Measurements from ENCODE around the gene IQGAP2.
"Not testable (repeated sequence)": the region's sequence is repeated elsewhere in the genome, so short reads cannot be mapped to it uniquely, and the experiment has no call there.

IQGAP2 gene

GRCh38 chr5:76679231-76679630 is 276.1 kb downstream of the IQGAP2 start:
- no peak for TF ChIP-seq CTCF (IDR thresholded peaks at IDR 0.05; ENCODE audit: low read depth, low read length, poor library complexity, severe bottlenecking)
- no peak for TF ChIP-seq EZH2phosphoT487 (IDR thresholded peaks at IDR 0.05; ENCODE audit: borderline replicate concordance, low read length)
- no peaks in the 10 kb centered on the region for H3K79me2 ChIP-seq (ENCODE audit: control insufficient read depth, low read length)
- H3K4me1 ChIP-seq (ENCODE audit: control insufficient read depth, low read length) = no peaks in the 10 kb centered on the region
- no peak overlapping the region for H3K4me2 ChIP-seq (ENCODE audit: low read length)
- no peaks in the 10 kb centered on the region for H3K27me3 ChIP-seq (ENCODE audit: control insufficient read depth, low read length)
- no peaks in the 10 kb centered on the region for H3F3A ChIP-seq (ENCODE audit: control insufficient read depth, insufficient read depth)
- H3K36me3 ChIP-seq (ENCODE audit: control insufficient read depth, low read length) = peaks cover 17% of the 10 kb centered on the region
- no peaks in the 10 kb centered on the region for H3K9me3 ChIP-seq (ENCODE audit: control insufficient read depth, insufficient read depth, low read length)
- H3K27ac ChIP-seq (ENCODE audit: low read depth, low read length) = no peak overlapping the region
- H3K9me2 ChIP-seq (replicated peaks; ENCODE audit: control insufficient read depth, low read length) = no peaks in the 10 kb centered on the region
- H4K20me1 ChIP-seq (ENCODE audit: control insufficient read depth, insufficient read depth, low read depth, low read length) = no peaks in the 10 kb centered on the region
- H3K4me3 ChIP-seq (ENCODE audit: low read length) = no peak overlapping the region

DNA sequence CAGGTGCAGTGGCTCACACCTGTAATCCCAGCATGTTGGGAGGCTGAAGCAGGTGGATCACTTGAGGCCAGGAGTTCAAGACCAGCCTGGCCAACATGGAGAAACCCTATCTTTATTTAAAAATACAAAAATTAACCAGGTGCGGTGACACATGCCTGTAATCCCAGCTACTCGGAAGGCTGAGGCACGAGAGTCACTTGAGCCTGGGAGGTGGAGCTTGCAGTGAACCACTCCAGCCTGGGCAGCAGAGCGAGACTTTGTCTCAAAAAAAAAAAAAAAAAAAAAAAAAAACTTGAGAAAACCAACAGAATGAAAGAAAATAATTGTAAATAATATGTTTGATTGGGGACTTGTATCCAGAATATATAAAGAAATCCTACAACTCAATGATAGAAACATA is 277.7 kb downstream of the IQGAP2 start:
- H3K79me2 ChIP-seq (ENCODE audit: control insufficient read depth, low read length); H3K9me2 ChIP-seq (replicated peaks; ENCODE audit: control insufficient read depth, low read length); H3K4me3 ChIP-seq (ENCODE audit: low read length); H4K20me1 ChIP-seq (ENCODE audit: control insufficient read depth, insufficient read depth, low read depth, low read length); H3K27me3 ChIP-seq (ENCODE audit: control insufficient read depth, low read length); H3K4me2 ChIP-seq (ENCODE audit: low read length); H3K9me3 ChIP-seq (ENCODE audit: control insufficient read depth, insufficient read depth, low read length); H3K4me1 ChIP-seq (ENCODE audit: control insufficient read depth, low read length); H3K27ac ChIP-seq (ENCODE audit: low read depth, low read length); H3F3A ChIP-seq (ENCODE audit: control insufficient read depth, insufficient read depth): not testable (repeated sequence)
- H3K36me3 ChIP-seq (ENCODE audit: control insufficient read depth, low read length) = peaks cover 12% of the 10 kb centered on the region

GRCh38 chr5:76681287-76681686 is 278.2 kb downstream of the IQGAP2 start:
- Histone ChIP-seq H3K4me1 (ENCODE audit: control insufficient read depth, low read length) (no peaks in the 10 kb centered on the region), H3K9me3 (ENCODE audit: control insufficient read depth, insufficient read depth, low read length) (no peaks in the 10 kb centered on the region), H4K20me1 (ENCODE audit: control insufficient read depth, insufficient read depth, low read depth, low read length) (no peaks in the 10 kb centered on the region), H3F3A (ENCODE audit: control insufficient read depth, insufficient read depth) (no peaks in the 10 kb centered on the region), H3K4me2 (ENCODE audit: low read length) (no peak overlapping the region), H3K27me3 (ENCODE audit: control insufficient read depth, low read length) (no peaks in the 10 kb centered on the region), H3K79me2 (ENCODE audit: control insufficient read depth, low read length) (no peaks in the 10 kb centered on the region), H3K9me2 (replicated peaks; ENCODE audit: control insufficient read depth, low read length) (no peaks in the 10 kb centered on the region), H3K36me3 (ENCODE audit: control insufficient read depth, low read length) (peaks cover 13% of the 10 kb centered on the region), H3K27ac (ENCODE audit: low read depth, low read length) (no peak overlapping the region), H3K4me3 (ENCODE audit: low read length) (no peak overlapping the region)
- TF ChIP-seq EZH2phosphoT487 (IDR thresholded peaks at IDR 0.05; ENCODE audit: borderline replicate concordance, low read length) (no peak), CTCF (IDR thresholded peaks at IDR 0.05; ENCODE audit: low read depth, low read length, poor library complexity, severe bottlenecking) (no peak)

DNA sequence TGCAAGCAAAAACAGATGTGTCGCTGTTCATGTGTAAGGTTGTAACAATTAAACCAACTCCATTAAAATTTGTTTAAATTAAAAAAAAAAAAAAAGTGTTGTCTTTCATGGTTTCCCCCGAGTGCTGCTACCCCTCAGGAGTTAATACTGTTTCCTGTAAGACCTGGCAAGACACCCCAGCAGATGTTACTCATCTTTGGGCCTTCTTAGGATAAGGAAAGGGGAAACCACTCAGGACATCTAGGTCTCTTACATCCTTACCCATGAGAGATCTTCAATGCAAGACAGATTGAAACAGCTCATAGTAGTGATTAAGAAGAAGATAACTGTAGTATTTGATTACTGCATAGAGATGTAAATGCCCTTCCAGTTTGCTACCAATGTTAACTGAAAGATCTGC is 279.3 kb downstream of the IQGAP2 start:
- Histone ChIP-seq H3K27ac (ENCODE audit: low read depth, low read length) (no peak overlapping the region), H3F3A (ENCODE audit: control insufficient read depth, insufficient read depth) (no peaks in the 10 kb centered on the region), H3K4me1 (ENCODE audit: control insufficient read depth, low read length) (no peaks in the 10 kb centered on the region), H3K27me3 (ENCODE audit: control insufficient read depth, low read length) (no peaks in the 10 kb centered on the region), H3K4me3 (ENCODE audit: low read length) (no peak overlapping the region), H3K9me2 (replicated peaks; ENCODE audit: control insufficient read depth, low read length) (no peaks in the 10 kb centered on the region), H3K36me3 (ENCODE audit: control insufficient read depth, low read length) (peaks cover 19% of the 10 kb centered on the region), H3K79me2 (ENCODE audit: control insufficient read depth, low read length) (no peaks in the 10 kb centered on the region), H4K20me1 (ENCODE audit: control insufficient read depth, insufficient read depth, low read depth, low read length) (no peaks in the 10 kb centered on the region), H3K9me3 (ENCODE audit: control insufficient read depth, insufficient read depth, low read length) (no peaks in the 10 kb centered on the region), H3K4me2 (ENCODE audit: low read length) (no peak overlapping the region)
- no peak for TF ChIP-seq EZH2phosphoT487 (IDR thresholded peaks at IDR 0.05; ENCODE audit: borderline replicate concordance, low read length)

Measured in DOHH2 (cell line).